Measurements from ENCODE around the gene RPL19. TPM values are rescaled to one million over a fixed set of nuclear protein-coding genes. Genes with fewer than 3 reads are reported as not detected.
A peak's percentile ranks its signal among the peaks of the same experiment; 100 is the strongest.

RPL19 gene
- polyA plus RNA-seq, 1 donor (not counting 4 experiments of a cell fraction or from before 2014, with no cell fraction given), result 1,957 TPM

GRCh38 chr17:39196241-39196807 lies 3.8 kb upstream of the RPL19 start:
- peak overlapping the region; percentile 39 for H3K9ac ChIP-seq (ENCODE audit: control insufficient read depth, extremely low read depth, insufficient read depth, low read length)
- TF ChIP-seq EZH2 (IDR thresholded peaks at IDR 0.05; ENCODE audit: low read length), result no peak
- no peak for TF ChIP-seq CTCF (optimal IDR thresholded peaks at IDR 0.05 in 1 of 3, IDR thresholded peaks at IDR 0.05 in 1 of 3, conservative IDR thresholded peaks at IDR 0.05 in 1 of 3; ENCODE audit: extremely low read depth in 1 of 3, insufficient read depth in 2 of 3, low read length in 3 of 3)
- no peaks in the 10 kb centered on the region for H4K20me1 ChIP-seq (ENCODE audit: control insufficient read depth, extremely low read depth, insufficient read depth, low read length)
- H3K4me2 ChIP-seq (ENCODE audit: control insufficient read depth, extremely low read depth, insufficient read depth, low read depth, low read length), result peak overlapping the region; percentile 80
- H3K4me1 ChIP-seq (ENCODE audit: control insufficient read depth, extremely low read depth, insufficient read depth, low read length), result peaks cover 15% of the 10 kb centered on the region
- H3K27me3 ChIP-seq (ENCODE audit: control insufficient read depth, extremely low read depth, insufficient read depth, low read length), result no peaks in the 10 kb centered on the region
- DNase-seq (ENCODE audit: low read depth, low spot score) (no peak), FAIRE-seq (no peak)
- H3K9me3 ChIP-seq (ENCODE audit: control insufficient read depth, low read depth, low read length), result no peaks in the 10 kb centered on the region
- H3K4me3 ChIP-seq (ENCODE audit: control insufficient read depth in 2 of 3, extremely low read depth in 1 of 3, insufficient read depth in 2 of 3, low read depth in 1 of 3, low read length in 3 of 3), result peak overlapping the region; percentile 53 to 75 (median 58)
- H2AFZ ChIP-seq (ENCODE audit: control insufficient read depth, low read length), result no peak overlapping the region
- dilution Hi-C loops (cut with MboI; ENCODE audit: extremely low pct_ligation_motif_present, low sequenced_read_pairs), result no loop called here
- no peaks in the 10 kb centered on the region for H3K9me1 ChIP-seq (ENCODE audit: control insufficient read depth, extremely low read depth, insufficient read depth, low read length)
- H3K27ac ChIP-seq (ENCODE audit: control insufficient read depth, insufficient read depth, low read length), result no peak overlapping the region
- H3K36me3 ChIP-seq (ENCODE audit: control insufficient read depth in 2 of 2, extremely low read depth in 1 of 2, insufficient read depth in 2 of 2, low read length in 2 of 2), result peaks cover 2 to 17% of the 10 kb centered on the region in 2 experiments
- peaks cover 35% of the 10 kb centered on the region for H3K79me2 ChIP-seq (ENCODE audit: control insufficient read depth, insufficient read depth, low read length)

- Histone ChIP-seq H3K4me1 (ENCODE audit: control insufficient read depth, extremely low read depth, insufficient read depth, low read length) (peaks cover 19% of the 10 kb centered on the region), H3K27me3 (ENCODE audit: control insufficient read depth, extremely low read depth, insufficient read depth, low read length) (no peaks in the 10 kb centered on the region), H3K9me3 (ENCODE audit: control insufficient read depth, low read depth, low read length) (no peaks in the 10 kb centered on the region), H3K36me3 (ENCODE audit: control insufficient read depth in 2 of 2, extremely low read depth in 1 of 2, insufficient read depth in 2 of 2, low read length in 2 of 2) (peaks cover under 1 to 14% of the 10 kb centered on the region in 2 experiments), H2AFZ (ENCODE audit: control insufficient read depth, low read length) (peak overlapping the region; percentile 52), H3K4me2 (ENCODE audit: control insufficient read depth, extremely low read depth, insufficient read depth, low read depth, low read length) (peak overlapping the region; percentile 80), H3K9me1 (ENCODE audit: control insufficient read depth, extremely low read depth, insufficient read depth, low read length) (no peaks in the 10 kb centered on the region), H3K79me2 (ENCODE audit: control insufficient read depth, insufficient read depth, low read length) (peaks cover 40% of the 10 kb centered on the region), H4K20me1 (ENCODE audit: control insufficient read depth, extremely low read depth, insufficient read depth, low read length) (no peaks in the 10 kb centered on the region), H3K4me3 (ENCODE audit: control insufficient read depth in 2 of 3, extremely low read depth in 1 of 3, insufficient read depth in 2 of 3, low read depth in 1 of 3, low read length in 3 of 3) (peak overlapping the region; percentile 65 to 75 (median 72)), H3K27ac (ENCODE audit: control insufficient read depth, insufficient read depth, low read length) (no peak overlapping the region), H3K9ac (ENCODE audit: control insufficient read depth, extremely low read depth, insufficient read depth, low read length) (peak overlapping the region; percentile 66)
- no peak for FAIRE-seq
- no peak for DNase-seq (ENCODE audit: low read depth, low spot score)
- dilution Hi-C loops (cut with MboI; ENCODE audit: extremely low pct_ligation_motif_present, low sequenced_read_pairs), result no loop called here
- TF ChIP-seq CTCF (optimal IDR thresholded peaks at IDR 0.05 in 1 of 3, IDR thresholded peaks at IDR 0.05 in 1 of 3, conservative IDR thresholded peaks at IDR 0.05 in 1 of 3; ENCODE audit: extremely low read depth in 1 of 3, insufficient read depth in 2 of 3, low read length in 3 of 3) (no peak), EZH2 (IDR thresholded peaks at IDR 0.05; ENCODE audit: low read length) (no peak)
These were observed 3.2 kb upstream of the RPL19 start for GRCh38 chr17:39196808-39197291.

All from keratinocyte (primary cell).